NOMO-1 treated with dmso at 0.1 percent for 144 hours (cell line): ENCODE measurements around the gene SMCO2.

Experiments
- DNase-seq: peaks from one replicate; lab custom pipeline; 2025; ENCODE audit not compliant: unreplicated experiment; lab: John Stamatoyannopoulos, UW

The SMCO2 gene

DNA sequence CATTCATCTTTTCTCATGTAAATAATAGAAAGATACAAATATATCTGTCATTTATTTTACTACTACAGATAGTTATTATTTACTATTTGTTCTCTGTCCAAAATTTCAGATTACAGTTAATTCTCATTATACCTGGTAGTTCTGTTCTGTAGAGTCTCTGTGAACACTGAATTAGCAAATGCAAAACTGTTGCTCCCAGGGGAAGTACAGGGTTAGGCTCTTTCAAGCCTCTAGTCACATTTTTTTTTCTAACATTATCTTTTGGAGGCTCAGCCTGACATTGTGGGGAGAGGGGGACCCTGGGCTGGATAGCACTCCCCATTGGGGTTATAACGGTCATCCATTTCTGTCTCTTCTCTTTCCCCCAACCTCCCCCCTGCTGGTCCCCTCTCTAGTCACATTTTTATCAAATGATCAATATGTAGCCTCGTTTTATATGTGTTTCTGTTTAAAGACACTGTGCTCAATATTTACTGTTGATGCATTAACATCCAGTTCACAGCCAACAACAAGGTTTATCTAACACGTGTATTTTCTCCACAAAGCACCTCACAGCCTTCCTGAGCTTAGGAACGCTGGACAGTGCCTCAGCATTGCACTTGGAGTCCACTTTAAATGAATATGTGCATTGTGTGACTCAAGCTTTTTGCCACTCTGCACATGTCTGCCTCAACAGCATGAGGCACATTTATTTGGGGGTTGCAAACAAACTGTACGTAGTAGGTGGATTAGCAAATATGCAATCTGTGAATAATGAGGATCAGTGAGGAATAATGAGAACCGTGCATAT is 4.7 kb downstream of the SMCO2 start:
- no peak for DNase-seq

DNA sequence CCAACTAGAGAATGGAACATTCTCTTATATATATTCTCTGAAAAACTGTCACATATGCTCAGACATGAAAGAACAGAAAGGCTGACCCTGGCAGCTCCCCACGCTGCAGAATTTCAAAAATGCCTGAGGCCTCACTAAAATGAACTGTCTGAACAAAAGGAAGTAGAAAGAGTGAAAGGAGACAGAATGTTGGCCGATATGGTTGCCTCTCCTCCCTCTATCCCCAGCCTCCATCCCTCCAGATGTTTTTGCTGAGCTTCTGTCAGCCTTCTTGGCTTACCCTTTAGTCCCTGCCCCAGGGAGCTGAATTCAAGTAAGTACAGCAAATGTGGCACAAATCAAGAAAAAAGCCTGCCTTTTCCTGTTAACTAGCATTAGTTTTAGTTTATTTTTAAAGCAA is 6.9 kb downstream of the SMCO2 start:
- no peak for DNase-seq

- no peak for DNase-seq
These were observed 9.1 kb downstream of the SMCO2 start for GRCh38 chr12:27455589-27455988.

DNA sequence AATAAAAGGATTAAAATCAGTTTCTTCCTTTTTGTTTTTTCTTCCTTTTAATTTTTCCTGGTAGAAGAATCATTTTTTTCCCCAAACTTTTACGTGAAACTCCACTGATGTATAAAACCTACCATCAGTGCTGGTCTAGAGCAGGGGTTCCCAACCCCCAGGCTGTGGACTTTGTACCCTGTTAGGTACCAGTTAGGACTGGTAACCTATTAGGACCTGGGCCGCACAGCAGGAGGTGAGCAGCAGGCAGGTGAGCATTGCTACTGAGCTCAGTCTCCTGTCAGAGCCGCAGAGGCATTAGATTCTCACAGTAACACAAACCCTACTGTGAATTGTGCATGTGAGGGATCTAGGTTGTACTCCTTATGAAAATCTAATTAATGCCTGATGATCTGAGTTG is 10.1 kb downstream of the SMCO2 start:
- DNase-seq, result no peak

- DNase-seq, result no peak
These were observed 14.0 kb downstream of the SMCO2 start for GRCh38 chr12:27460471-27460978.

GRCh38 chr12:27462151-27462694 is 15.7 kb downstream of the SMCO2 start:
- DNase-seq, result no peak

- DNase-seq, result no peak
These were observed 16.3 kb downstream of the SMCO2 start for GRCh38 chr12:27462851-27463250.

DNA sequence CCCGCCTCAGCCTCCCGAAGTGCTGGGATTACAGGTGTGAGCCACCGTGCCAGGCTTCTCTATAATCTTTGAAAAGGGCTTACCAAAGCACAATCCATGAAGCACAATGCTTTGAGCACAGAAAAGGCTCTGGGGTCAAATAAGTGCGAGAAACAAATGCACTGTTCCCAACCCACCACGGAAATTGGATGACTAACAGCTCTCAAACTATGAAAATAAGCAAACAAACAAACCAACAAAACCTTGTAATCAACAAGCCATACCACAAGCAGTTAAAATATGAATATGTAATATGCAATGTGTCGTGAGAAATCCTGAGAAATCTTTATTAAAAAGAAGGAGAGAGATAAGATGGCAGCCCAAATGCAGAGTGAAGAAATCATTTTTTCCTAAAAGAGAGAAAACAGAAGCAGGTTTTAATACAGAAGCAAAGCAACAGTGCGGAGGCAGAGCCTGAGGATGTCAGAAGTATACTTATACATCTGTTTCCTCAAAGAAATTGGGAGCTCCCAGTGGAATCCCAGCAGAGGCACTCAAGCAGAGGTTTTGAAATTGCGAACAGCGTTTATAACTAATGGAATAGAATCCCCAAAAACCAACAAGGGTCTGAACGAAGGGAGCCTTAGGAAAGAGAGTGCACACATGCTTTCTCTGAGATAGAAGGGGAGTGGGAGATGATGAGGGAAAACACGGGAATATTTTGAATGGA is 17.1 kb downstream of the SMCO2 start:
- no peak for DNase-seq

- no peak for DNase-seq
These were observed 17.7 kb downstream of the SMCO2 start for GRCh38 chr12:27464220-27464554.

DNA sequence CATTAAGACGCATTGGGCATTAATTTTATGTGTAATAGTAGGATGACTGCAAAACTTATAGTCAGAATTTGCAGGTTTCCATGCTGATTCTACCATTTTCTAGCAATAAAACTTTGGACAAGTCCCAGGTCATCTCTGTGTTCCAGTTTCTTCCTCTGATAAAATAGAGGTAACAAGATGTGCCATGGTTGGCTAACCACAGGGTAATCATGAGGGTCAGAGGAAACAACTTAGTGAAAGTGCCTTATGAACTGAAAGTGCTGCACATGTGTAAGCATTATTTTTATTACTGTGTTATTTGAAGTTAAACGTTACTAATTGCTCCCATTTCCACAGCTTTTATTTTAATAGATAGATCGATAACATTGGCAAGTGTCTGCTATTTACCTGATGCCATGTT is 21.1 kb downstream of the SMCO2 start:
- no peak for DNase-seq

GRCh38 chr12:27468241-27468640 is 21.7 kb downstream of the SMCO2 start:
- DNase-seq, result no peak

- no peak for DNase-seq
These were observed 22.7 kb downstream of the SMCO2 start for GRCh38 chr12:27469176-27469736.

- DNase-seq, result no peak
These were observed 26.1 kb downstream of the SMCO2 start for GRCh38 chr12:27472604-27473003.

GRCh38 chr12:27474344-27474743 is 27.8 kb downstream of the SMCO2 start:
- DNase-seq, result no peak

DNA sequence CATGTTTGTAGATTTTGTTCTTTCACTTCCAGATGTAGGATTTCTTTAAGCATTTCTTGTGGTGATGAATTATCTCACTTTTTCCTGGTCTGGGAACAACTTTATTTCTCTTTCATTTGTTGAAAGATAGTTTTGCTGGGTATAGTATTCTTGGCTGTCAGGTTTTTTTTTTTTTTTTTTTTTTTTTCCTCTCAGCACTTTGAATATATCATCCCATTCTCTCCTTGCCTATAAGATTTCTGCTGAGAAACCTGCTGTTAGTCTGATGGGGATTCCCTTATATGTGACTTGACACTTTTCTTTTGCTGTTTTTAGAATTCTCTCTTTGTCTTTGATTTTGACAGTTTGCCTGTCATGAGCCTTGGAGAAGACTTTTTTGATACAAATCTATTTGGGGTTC is 30.5 kb downstream of the SMCO2 start:
- no peak for DNase-seq

- no peak for DNase-seq
These were observed 32.4 kb downstream of the SMCO2 start for GRCh38 chr12:27478949-27479348.

DNA sequence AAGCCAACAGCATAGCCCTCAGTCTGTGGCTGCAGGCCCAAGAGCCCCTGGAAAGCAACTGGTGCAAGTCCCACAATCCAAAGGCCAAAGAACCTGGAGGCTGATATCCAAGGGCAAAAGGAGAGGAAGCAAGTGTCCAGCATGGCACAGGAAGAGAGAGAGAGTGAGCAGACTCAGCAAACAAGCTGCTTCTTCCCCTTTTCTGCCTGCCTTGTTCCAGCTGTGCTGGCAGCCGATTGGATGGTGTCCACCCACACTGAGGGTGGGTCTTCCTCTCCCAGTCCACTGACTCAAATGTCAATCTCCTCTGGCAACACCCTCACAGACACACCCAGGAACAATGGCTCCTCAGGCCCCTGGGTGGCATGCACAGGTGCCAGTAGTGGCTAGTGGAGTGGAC is 33.5 kb downstream of the SMCO2 start:
- no peak for DNase-seq

- DNase-seq, result no peak
These were observed 40.4 kb downstream of the SMCO2 start for GRCh38 chr12:27486961-27487360.

DNA sequence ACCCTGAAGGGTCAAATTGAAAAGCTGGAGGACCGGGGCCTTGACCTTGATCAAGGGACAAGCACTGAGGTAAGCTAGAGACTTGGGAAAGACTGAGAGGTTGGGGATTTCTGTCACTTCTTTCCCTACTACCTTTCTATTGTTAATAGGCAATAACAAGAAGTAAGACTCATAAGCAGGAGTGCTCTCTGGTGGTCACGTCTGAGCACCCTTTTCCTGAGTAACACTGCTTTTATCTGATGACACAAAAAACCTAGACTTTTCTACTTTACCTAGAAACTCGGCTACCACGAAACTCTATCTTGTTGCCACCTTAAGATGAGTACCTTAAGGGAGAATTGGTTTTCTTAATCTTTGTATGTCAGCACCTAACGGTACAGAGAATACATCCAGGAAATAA is 41.9 kb downstream of the SMCO2 start:
- DNase-seq, result no peak

- DNase-seq, result no peak
These were observed 44.7 kb downstream of the SMCO2 start for GRCh38 chr12:27491226-27491625.

DNA sequence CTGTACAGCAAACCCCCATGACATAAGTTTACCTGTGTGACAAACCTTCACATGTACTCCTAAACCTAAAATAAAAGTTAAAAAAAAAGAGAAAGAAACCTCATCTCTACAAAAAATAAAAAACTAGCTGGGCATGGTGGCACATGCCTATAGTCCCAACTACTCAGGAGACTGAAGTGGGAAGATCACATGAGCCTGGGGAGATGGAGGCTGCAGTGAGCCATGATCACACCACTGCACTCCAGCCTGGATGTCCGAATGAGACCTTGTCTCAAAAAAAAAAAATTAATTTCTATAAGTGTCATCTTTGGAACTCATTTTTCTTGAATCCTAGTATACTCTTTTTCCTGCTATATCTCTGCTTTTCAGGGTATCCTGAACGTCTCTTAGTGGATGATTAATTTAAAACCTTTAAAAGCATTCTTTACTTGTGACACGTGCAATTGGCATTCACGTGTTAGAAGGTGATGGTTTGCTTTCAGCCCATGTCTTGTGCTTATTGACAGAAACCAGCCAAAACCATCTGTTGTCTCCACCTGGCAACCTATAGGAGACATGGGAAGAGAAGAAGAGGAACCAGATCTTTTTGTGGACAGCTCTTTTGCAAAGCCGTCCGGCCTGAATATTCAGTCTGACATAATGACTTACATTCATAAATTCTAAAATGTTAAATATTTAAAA is 46.9 kb downstream of the SMCO2 start:
- peak; percentile 13 for DNase-seq
